Astrocyte of the hippocampus (primary cell): ENCODE data around the gene ACVRL1.

Experiments
- DNase-seq: peaks from one replicate; pipeline ENCODE4 v3.0.0; 2011; ENCODE audit warnings: low read depth, low spot score

ACVRL1 gene

DNA sequence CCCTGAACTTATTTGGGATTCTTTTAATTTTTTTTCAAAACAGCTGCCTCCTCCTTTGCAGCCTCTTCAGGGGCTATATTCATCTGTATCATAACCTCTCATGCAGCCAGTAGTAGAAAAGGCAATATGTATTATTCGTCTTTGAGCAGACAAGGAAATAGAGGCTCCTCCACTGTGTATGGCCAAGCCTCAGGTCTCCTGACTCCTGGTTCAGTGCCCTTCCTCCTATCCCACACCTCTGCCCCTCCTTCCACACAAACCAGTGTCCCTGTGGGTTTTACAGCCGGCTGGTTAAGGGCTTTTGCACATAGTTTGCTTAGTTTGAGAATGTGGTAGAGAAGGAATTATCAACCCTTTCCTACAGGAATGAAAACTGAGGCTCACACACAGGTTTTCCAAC lies 8.8 kb upstream of the ACVRL1 start:
- no peak for DNase-seq

DNA sequence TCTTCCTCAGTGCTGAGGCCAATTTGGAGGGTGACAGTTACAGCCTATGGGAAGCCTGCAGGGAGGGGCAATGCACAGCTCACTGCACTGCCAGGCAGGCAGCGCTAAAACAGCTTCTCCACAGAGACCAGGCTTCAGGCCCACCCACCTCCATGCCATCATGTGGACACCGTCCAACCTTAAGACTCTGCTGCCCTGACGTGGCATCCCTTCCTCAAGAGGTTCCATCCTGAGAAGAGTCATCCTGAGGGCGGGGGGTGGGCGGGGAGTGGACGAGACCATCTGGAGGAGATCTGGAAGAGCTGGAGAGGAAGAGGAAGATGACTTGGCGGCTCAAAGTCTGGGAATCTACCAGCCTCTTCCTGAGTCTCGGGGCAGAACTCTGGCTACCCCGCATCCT lies 8.4 kb upstream of the ACVRL1 start:
- DNase-seq: no peak

DNA sequence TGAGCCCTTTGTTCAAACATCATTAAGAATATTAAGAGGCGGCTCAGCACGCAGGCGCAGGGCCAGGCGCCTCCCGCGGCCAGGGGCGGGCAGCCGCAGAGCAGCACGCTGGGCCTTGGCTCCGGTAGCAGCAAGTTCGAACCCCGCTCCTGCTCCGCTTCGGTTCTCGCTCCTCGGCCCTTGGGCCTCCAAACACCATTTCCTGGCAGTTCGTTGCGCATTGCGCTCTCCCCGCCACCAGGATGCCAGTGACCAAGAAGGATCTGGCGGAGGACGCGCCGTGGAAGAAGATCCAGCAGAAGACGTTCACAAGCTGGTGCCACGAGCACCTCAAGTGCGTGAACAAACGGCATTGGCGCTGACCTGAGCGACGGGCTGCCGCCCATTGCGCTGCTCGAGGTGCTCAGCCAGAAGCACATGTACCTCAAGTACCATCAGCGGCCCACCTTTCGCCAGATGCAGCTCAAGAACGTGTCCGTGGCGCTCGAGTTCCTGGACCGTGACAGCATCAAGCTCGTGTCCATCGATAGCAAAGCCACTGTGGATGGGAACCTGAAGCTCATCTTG lies 6.9 kb upstream of the ACVRL1 start:
- no peak for DNase-seq

DNA sequence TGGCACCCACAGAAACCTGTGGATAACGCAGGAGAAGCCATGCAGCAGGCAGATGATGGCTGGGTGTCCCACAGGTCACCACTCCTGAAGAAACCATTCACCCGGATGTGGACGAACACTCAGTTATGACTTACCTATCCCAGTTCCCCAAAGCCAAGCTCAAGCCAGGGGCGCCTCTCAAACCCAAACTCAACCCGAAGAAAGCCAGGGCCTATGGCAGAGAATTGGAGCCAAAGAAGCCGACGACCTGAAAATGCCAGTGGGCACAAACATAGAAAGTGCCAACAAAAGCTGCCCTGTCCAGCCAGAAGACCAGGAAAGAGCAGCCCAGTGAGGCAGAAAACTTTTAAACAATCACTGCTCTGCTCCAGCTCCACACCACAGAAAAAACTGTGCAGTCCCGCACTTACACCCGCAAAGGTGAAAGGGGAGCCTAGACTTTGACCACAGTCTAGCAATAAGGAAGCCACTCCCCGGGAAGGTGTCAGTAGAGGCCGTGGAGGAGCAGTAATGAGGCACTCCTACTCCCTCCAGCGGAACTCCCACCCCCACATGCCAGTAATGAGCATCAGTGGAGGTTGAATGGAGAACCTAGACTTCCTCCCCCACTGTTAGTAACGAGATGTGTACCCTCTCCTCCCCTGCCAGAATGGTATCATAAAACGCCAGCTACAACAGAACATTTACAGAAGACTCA lies 6.0 kb upstream of the ACVRL1 start:
- DNase-seq: no peak

DNA sequence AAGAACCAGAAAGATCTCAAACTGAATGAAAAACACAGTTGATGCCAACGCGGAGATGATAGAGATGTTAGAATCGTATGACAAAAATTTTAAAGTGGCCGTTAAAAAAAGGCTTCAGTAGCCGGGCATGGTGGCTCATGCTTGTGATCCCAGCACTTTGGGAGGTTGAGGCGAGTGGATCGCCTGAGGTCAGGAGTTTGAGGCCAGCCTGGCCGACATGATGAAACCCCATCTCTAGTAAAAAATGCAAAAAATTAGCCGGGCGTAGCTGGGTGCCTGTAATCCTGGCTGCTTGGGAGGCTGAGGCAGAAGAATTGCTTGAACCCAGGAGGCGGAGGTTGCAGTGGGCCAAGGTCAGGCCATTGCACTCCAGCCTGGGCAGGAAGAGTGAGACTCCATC lies 5.4 kb upstream of the ACVRL1 start:
- DNase-seq: no peak

DNA sequence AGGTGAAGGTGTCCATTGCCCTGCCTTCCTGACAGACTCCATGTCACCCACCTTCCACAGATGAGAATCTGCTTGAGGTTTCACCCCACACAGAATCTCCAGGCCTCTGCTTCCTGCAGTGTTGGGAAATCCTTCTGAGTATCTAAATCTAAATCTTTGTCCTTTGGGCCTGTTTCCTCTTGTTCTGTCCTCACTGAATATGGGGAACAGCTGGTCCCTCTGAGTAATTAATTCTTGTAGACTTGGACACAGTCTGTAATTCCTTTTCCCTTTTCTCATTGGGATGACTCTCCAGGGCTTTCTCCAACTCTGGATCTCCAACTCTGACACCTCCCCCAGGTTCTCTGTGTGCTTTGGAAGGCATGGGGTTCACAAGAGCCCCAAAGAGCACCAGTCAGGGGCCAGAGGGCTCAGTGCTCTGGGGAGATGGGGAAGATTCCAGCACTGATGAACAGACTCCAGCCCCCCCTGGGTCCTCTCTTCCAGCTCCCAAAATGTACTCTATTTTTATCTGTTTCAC lies 2.3 kb upstream of the ACVRL1 start:
- no peak for DNase-seq

DNA sequence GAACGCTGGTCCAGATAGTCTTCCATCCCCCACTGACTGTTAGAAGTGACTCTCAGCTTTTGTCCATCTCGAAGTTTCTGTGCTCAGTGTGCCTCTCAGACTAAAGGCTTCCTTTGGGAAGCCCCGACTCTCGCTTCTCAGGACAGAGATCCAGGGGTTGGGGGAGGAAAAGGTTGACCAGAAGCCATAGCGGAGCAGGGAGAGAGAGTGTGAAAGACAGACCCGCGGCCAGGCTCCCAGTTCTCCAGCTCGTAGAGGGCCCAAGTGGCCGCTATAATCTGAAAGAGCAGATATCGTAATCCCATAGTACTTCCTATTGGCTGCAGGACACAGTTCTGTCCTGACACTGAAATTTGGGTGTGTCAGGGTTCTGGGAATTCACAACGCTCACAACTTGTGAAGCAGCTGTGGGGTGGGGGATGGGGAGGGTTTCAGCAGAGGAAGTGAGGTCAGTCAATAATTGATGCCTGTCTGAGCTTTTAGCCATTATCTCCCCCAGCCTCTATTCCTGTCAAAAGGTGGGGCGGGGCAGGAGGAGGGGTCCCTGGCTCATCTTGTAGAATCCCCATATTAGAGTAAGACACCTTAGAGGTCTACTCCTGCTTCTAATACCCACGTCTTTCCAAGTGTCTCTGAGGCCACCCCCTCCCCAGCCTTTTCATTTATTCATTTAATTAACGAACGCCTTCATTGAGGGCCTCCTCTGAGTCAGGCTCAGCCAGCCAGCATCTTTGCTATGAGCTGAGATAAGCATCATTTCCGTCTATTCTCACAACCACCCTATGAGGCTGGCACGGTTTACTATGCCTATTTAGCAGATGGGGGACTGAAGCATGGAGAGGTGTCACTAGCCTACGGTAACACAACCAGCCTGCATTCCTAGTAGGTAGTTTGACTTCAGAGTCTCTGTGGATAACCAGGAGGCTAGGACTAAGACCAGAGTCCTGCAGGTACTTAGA lies 1.6 kb upstream of the ACVRL1 start:
- DNase-seq: no peak

DNA sequence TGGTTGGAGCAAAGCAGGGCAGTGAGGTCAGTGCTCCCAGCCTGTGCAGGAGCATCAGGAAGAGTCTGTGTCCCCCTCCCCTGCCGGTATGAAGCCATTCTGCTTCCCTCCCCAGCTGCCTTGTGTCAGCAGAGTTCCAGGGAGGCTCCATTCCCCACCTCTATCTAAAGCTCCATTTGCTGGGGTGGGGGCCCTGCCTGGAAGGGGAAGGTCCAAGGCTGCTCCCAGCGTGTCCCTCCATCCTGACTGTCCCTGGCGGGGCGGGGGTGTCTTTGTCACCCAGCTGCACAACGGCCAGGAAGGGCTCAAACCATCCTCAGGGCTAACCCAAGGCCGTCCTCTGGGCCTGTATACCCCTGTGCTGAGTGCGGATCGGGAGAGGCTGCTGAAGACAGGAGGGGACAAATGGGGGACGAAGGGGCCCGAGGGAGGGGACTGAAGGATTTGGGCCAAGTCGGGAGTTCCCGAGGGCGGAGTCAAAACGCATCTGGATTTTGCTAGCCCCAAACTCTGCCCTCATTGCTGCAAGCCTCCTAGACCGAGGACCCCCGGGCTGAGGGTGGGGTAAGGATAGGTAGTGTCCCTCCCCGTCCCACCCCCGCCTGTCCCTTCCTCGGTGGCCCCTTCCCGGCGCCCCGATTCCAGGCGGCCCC lies 748 bp upstream of the ACVRL1 start:
- no peak for DNase-seq

DNA sequence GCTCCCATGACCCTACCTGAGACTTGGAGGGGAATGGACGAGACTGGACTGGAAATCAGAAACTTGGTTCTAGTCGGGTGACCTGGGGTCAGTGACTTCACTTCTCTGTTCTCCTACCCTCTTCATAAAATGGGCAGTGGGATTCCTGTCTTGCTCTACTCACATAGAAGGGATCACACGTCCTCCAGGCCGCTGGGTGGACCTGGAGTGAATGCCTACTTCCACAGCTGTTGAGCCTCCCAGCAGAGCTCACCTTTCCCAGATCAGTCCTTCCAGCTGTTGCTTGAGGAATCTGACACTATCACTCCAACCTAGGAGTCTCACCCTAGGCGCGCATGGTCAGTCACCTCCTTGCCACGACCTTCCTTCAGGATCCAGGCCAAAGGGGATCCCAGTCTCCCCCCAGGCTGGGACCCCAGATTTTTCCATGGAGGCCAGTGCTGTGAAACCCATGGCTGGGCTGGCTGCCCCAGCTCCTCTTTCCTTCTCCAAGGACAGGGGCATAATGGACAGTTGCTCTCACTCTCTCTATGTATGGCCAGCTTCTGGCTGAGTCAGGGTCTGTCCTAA lies 637 bp downstream of the ACVRL1 start:
- DNase-seq: no peak

DNA sequence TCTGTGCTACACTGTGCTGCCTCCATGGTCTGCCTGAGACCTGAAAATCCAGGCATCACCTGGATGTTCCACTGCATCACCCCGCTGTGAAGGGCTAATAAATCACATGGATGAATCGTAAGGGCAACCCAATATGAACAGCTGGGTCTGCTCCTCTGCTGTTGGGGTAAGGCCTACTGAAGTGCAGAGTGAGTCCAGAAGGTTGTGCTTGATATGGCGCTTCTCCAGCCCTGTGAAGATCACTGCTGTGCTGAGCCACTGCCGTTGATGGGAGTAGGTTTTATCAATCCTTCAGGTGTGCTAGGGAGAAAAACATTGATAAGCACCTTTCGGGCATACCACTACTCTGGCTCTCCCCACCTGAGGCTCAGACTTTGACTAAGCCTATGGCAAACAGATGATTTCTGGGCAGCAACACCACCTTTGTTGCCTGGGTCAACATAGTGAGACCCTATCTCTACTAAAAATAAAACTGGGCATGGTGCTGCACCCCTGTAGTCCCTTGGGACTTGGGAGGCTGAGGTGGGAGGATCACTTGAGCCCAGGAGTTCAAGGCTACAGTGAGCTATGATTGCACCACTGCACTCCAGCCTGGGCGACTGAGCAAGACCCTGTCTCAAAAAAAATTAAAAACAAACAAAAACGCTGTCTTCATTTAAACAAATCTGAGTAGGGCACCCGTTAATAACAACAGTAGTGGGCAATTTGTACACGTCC lies 1.7 kb downstream of the ACVRL1 start:
- no peak for DNase-seq

DNA sequence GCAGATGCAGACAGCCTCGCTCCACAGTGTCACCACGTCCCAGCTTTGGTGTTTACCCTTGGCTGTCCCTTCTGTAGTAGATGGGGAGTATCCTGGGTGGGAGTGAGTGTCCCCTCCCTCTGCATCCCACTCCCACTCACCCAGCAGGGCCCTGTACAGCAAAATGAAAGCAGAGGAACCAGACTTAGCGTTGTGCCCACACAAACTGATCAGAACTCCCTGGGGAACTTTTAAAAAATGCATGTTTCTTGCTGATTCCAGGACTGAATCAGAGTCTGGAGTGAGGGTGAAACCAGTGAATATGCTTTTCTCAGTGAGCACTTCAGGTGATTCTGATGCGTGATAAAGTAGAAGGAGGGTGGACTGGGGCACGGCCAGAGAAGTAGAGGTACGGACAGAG lies 2.9 kb downstream of the ACVRL1 start:
- no peak for DNase-seq

DNA sequence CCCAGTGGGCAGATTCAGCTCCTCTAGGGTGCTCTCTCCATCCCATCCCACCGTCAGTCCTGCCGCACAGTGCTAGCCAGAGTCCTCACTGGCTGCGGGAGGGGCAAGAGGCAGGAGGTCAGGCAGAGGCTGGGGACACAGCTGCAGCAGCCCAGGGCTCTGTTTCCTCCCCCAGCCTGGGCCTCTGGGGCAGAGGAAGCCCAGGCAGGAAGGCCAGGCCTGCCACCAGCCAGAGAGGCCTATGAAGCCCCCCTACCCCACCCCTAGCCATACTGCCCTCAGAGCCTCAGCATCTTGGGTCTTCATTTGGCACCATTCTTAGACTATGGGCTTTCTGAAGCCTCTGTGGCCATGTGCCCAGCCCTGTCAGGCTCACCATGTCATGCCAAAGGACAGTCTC lies 3.4 kb downstream of the ACVRL1 start:
- no peak for DNase-seq

DNA sequence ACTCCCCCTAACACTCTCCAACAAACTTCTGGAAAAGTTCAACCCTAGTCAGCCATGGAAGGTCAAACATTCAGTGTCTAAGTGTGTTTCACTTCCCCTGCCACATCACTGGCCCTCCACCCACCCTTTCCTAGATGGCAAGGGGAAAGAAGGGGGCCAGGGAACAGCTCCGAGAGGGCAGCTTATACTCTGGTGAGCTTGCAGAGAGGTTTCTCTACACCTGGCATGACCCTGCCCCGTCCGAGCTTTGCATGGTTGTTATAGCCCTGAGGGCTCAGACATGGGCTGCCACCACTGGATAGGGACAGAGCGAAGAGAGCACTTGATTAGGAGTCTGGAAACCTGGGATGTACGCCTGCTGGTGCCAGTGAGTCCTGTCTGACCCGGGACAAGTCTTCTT lies 4.0 kb downstream of the ACVRL1 start:
- DNase-seq: no peak

DNA sequence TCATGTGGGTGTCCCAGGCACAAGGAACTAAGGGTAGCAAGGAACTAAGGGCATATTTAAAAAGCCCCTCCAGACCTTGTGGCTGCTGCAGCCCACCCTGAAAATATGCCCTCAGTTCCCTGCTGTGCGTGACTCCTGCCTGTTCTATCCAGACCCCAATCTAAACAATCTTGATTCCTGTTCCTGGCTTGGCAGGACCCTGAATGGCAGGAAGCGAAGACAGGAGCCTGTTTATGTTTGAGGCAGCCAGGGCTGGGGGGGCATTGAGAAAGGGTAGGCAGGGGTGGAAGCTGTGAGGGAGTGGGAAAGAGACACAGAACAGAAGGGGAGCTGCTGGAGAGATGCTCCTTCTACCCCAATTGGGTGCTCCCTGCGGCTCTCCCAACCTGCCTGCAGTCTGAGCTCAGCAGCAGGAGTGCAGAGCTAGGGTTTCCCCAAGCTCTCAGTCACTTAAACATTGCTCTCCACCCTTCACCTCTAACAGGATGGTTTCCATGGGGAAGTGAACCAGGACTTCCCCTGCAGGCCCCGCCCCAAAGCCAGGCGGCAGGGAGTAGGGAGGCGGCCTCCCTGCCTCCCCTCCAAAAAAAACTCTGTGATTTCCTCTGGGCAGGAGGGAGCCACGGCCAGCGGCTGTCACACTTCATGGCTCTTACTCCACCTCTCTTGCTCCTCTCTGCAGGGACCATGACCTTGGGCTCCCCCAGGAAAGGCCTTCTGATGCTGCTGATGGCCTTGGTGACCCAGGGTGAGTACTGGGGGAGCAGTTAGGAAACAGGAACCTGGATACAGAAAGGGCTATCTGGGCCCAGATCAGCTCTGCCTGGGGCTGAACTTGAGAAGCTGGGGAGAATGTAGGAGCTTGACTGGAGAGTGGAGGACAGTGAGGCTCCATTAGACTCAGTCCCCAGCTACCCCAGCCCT lies 4.7 kb downstream of the ACVRL1 start:
- DNase-seq: no peak

DNA sequence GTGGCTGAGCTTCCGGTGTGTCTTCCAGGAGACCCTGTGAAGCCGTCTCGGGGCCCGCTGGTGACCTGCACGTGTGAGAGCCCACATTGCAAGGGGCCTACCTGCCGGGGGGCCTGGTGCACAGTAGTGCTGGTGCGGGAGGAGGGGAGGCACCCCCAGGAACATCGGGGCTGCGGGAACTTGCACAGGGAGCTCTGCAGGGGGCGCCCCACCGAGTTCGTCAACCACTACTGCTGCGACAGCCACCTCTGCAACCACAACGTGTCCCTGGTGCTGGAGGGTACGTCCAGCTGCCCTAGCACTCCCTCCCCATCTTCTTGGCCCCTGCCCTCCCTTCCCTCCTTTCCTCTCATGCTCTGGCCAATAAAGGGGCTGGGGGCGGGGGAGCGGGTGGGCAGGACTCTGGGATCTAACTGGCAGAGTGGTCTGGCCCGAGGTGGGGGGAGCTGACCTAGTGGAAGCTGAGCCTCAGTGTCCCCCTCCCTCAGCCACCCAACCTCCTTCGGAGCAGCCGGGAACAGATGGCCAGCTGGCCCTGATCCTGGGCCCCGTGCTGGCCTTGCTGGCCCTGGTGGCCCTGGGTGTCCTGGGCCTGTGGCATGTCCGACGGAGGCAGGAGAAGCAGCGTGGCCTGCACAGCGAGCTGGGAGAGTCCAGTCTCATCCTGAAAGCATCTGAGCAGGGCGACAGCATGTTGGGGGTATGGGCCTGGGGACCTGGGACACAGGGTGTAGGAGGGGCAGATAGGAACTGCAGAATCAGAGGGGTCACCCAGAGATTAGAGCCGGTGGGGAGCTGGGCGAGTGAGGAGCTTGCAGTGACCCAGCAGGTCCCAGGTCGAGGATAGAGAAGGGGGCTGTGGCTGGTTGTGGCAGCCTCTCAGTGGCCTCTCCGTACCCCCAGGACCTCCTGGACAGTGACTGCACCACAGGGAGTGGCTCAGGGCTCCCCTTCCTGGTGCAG lies 6.0 kb downstream of the ACVRL1 start:
- DNase-seq: no peak

DNA sequence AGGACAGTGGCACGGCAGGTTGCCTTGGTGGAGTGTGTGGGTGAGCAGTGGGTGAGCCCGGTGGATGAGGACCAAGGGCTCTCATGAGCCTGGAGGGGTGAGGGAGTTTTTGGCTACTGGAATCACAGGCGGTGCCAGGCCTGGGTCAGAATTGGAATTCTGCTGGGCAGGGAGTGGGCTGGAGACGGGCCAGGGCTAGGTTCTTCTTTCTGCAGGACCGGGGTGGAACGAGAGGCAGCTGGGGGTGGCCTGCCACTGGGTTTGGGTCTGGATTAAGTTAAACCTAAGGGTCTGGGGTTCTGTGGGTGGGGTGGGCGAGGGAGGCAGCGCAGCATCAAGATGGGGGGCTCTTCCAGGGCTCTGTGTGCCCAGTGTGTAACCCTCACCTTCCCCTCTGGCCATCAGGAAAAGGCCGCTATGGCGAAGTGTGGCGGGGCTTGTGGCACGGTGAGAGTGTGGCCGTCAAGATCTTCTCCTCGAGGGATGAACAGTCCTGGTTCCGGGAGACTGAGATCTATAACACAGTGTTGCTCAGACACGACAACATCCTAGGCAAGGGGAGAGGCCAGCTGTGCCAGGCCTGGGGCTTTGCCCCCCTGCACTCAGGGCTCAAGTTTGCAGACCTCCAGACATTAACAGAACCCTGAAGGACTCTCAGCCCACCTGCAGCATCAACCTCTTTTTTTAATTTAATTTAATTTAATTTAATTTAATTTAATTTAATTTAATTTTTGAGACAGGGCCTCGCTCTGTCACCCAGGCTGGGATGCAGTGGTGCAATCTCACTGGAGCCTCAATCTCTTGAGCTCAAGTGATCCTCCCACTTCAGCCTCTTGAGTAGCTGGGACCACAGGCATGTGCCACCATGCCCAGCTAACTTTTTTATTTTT lies 7.0 kb downstream of the ACVRL1 start:
- no peak for DNase-seq

DNA sequence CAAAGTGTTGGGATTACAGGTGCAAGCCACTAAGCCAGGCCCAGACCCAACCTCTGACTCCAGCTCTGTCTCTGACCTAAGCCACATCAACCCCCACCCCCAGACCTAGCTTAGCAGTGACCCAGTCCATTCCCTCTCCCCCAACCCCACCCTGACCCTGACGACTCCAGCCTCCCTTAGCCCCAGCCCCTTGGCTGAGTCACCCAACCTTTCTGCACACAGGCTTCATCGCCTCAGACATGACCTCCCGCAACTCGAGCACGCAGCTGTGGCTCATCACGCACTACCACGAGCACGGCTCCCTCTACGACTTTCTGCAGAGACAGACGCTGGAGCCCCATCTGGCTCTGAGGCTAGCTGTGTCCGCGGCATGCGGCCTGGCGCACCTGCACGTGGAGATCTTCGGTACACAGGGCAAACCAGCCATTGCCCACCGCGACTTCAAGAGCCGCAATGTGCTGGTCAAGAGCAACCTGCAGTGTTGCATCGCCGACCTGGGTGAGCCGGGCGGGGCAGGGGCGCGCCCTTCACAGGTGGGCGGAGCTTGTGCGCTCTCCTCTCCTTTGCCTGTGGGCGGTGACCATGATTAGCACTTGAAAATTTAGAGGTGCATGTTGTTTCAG lies 7.8 kb downstream of the ACVRL1 start:
- DNase-seq: no peak
